IMR-90 (cell line): ENCODE data around the gene HOXC13. TPM values are rescaled to one million over a fixed set of nuclear protein-coding genes. Genes with fewer than 3 reads are reported as not detected.

Source experiments
- ATAC-seq: fragments of 200-7000 bp; cut with Tn5 transposase; 2 replicates; pipeline ENCODE4 v1.9.1; 2020; ENCODE audit warnings: low read depth, mild to moderate bottlenecking, moderate library complexity
- BruUV-seq: library from RNA; stranded (reverse); fragments of 400-500 nt; replicated peaks from 2 replicates; lab custom pipeline; 2021; lab: Mats Ljungman, UMichigan
- CTCF ChIA-PET: fragments of 300-600 bp; formaldehyde crosslinking; extraction: SDS; loops from one replicate; lab custom pipeline; 2021; ENCODE audit warnings: antibody characterized with exemption; lab: Yijun Ruan, JAX
- POLR2A ChIA-PET: fragments of 300-600 bp; sonication (Branson Sonifier 250); formaldehyde crosslinking; loops from one replicate; lab custom pipeline; 2022; ENCODE audit warnings: antibody characterized with exemption; ENCODE audit not compliant: unreplicated experiment; lab: Charles Lee
- DNase-seq: peaks from one replicate; pipeline ENCODE4 v3.0.0; 2013
- H2AFZ ChIP-seq: replicated peaks from 2 replicates; pipeline ENCODE3; 2013; ENCODE audit warnings: low read length, mild to moderate bottlenecking; ENCODE audit not compliant: poor library complexity
- H2AK5ac ChIP-seq: 2 replicates; pipeline ENCODE4 v1.6.1; 2013; ENCODE audit warnings: low read depth, low read length, inconsistent platforms
- H2AK9ac ChIP-seq: replicated peaks from 2 replicates; pipeline ENCODE3; 2013; ENCODE audit warnings: mild to moderate bottlenecking, low read depth, low read length, moderate library complexity; ENCODE audit not compliant: poor library complexity
- H2BK120ac ChIP-seq: 2 replicates; pipeline ENCODE4 v1.6.1; 2013; ENCODE audit warnings: low read depth, low read length, inconsistent platforms
- H2BK15ac ChIP-seq: 3 replicates; pipeline ENCODE4 v1.6.1; 2013; ENCODE audit warnings: low read depth, low read length, inconsistent platforms
- H2BK20ac ChIP-seq: 2 replicates; pipeline ENCODE4 v1.6.1; 2013; ENCODE audit warnings: low read depth, mild to moderate bottlenecking, inconsistent platforms, low read length, moderate library complexity
- H2BK5ac ChIP-seq: 2 replicates; pipeline ENCODE4 v1.6.1; 2013; ENCODE audit warnings: mild to moderate bottlenecking, low read depth, low read length, inconsistent platforms; ENCODE audit not compliant: poor library complexity, severe bottlenecking
- H3K14ac ChIP-seq: replicated peaks from 2 replicates; pipeline ENCODE4 v1.6.1; 2013; ENCODE audit warnings: low read depth, low read length, inconsistent platforms
- H3K18ac ChIP-seq: 2 replicates; pipeline ENCODE4 v1.6.1; 2013; ENCODE audit warnings: low read depth, low read length, control low read depth
- H3K23ac ChIP-seq: 2 replicates; pipeline ENCODE4 v1.6.1; 2013; ENCODE audit warnings: low read depth, low read length, inconsistent platforms
- H3K27ac ChIP-seq: 2 replicates; pipeline ENCODE4 v1.5.1; 2013; ENCODE audit warnings: mild to moderate bottlenecking, control low read depth, low read length; ENCODE audit not compliant: insufficient read depth
- H3K27me3 ChIP-seq: 2 replicates; pipeline ENCODE4 v1.6.1; 2013; ENCODE audit warnings: low read length; ENCODE audit not compliant: control insufficient read depth, insufficient read depth
- H3K36me3 ChIP-seq: 2 replicates; pipeline ENCODE4 v1.6.1; 2013; ENCODE audit warnings: low read length, mixed read lengths; ENCODE audit not compliant: control insufficient read depth, insufficient read depth
- H3K4ac ChIP-seq: 2 replicates; pipeline ENCODE4 v1.6.1; 2013; ENCODE audit warnings: low read depth, low read length, inconsistent platforms
- H3K4me1 ChIP-seq: 2 replicates; pipeline ENCODE4 v1.6.1; 2013; ENCODE audit warnings: low read length, mixed read lengths; ENCODE audit not compliant: control insufficient read depth, insufficient read depth
- H3K4me2 ChIP-seq: 2 replicates; pipeline ENCODE4 v1.6.1; 2013; ENCODE audit warnings: low read depth, mild to moderate bottlenecking, control low read depth, low read length, moderate library complexity
- H3K4me3 ChIP-seq: 2 replicates; pipeline ENCODE4 v1.5.1; 2013; ENCODE audit warnings: low read depth, mild to moderate bottlenecking, control low read depth, low read length, moderate library complexity; ENCODE audit not compliant: insufficient read depth
- H3K56ac ChIP-seq: 2 replicates; pipeline ENCODE4 v1.6.1; 2013; ENCODE audit warnings: low read length, inconsistent platforms; ENCODE audit not compliant: insufficient read depth; ENCODE audit errors: extremely low read depth
- H3K79me1 ChIP-seq, 2 experiments: 2 replicates each; pipeline ENCODE4 v1.6.1; 2013; ENCODE audit warnings: low read length in 2 of 2, inconsistent platforms in 1 of 2, low read depth in 1 of 2
- H3K9ac ChIP-seq: 2 replicates; pipeline ENCODE4 v1.6.1; 2013; ENCODE audit warnings: low read depth, low read length, control low read depth
- H3K9me1 ChIP-seq: 2 replicates; pipeline ENCODE4 v1.6.1; 2013; ENCODE audit warnings: low read length, inconsistent platforms; ENCODE audit not compliant: insufficient read depth
- H3K9me3 ChIP-seq: 2 replicates; pipeline ENCODE4 v1.6.1; 2013; ENCODE audit warnings: low read length; ENCODE audit not compliant: control insufficient read depth, insufficient read depth
- H4K20me1 ChIP-seq: 2 replicates; pipeline ENCODE4 v1.6.1; 2013; ENCODE audit warnings: low read length, inconsistent platforms; ENCODE audit not compliant: insufficient read depth
- H4K5ac ChIP-seq: 2 replicates; pipeline ENCODE4 v1.6.1; 2013; ENCODE audit warnings: mild to moderate bottlenecking, low read depth, low read length, control low read depth
- H4K8ac ChIP-seq, 2 experiments: 2 replicates each; pipeline ENCODE4 v1.6.1; 2013; ENCODE audit warnings: low read depth in 2 of 2, low read length in 2 of 2, control low read depth in 1 of 2, inconsistent platforms in 1 of 2
- H4K91ac ChIP-seq: 2 replicates; pipeline ENCODE4 v1.6.1; 2013; ENCODE audit warnings: low read depth, low read length, inconsistent platforms; ENCODE audit not compliant: insufficient read depth
- BHLHE40 ChIP-seq: fragments of 150-350 bp; IDR thresholded peaks from 2 replicates; pipeline ENCODE4 v1.6.1; 2016; ENCODE audit warnings: mild to moderate bottlenecking, low read depth, low read length
- FOS ChIP-seq: fragments of 150-350 bp; IDR thresholded peaks from 2 replicates; pipeline ENCODE4 v1.6.1; 2016; ENCODE audit warnings: low read depth, low read length
- MAFK ChIP-seq: IDR thresholded peaks from 2 replicates; pipeline ENCODE4 v1.6.1; 2012; ENCODE audit warnings: low read depth, low read length, improper control_type of control experiment
- MAZ ChIP-seq: IDR thresholded peaks from 2 replicates; pipeline ENCODE4 v1.6.1; 2012; ENCODE audit warnings: low read depth, mild to moderate bottlenecking, low read length, improper control_type of control experiment, moderate library complexity, borderline replicate concordance
- MXI1 ChIP-seq: IDR thresholded peaks from 2 replicates; pipeline ENCODE4 v1.6.1; 2012; ENCODE audit warnings: low read depth, mild to moderate bottlenecking, low read length, moderate library complexity, borderline replicate concordance
- NFE2L2 ChIP-seq: fragments of 150-350 bp; IDR thresholded peaks from 2 replicates; pipeline ENCODE4 v1.6.1; 2016; ENCODE audit warnings: low read depth, mild to moderate bottlenecking, low read length
- RAD21 ChIP-seq: IDR thresholded peaks from 2 replicates; pipeline ENCODE4 v1.6.1; 2012; ENCODE audit warnings: low read length, improper control_type of control experiment
- RCOR1 ChIP-seq: IDR thresholded peaks from 2 replicates; pipeline ENCODE4 v1.6.1; 2012; ENCODE audit warnings: mild to moderate bottlenecking, low read length, improper control_type of control experiment; ENCODE audit not compliant: insufficient replicate concordance
- RFX5 ChIP-seq: IDR thresholded peaks from 2 replicates; pipeline ENCODE4 v1.8.0; 2012; ENCODE audit warnings: low read depth, mild to moderate bottlenecking, low read length, moderate library complexity
- SMC3 ChIP-seq: fragments of 150-350 bp; IDR thresholded peaks from 2 replicates; pipeline ENCODE4 v1.6.1; 2016; ENCODE audit warnings: low read depth, mild to moderate bottlenecking, antibody characterized with exemption, low read length, moderate library complexity
- WGBS, 2 experiments: methylation state at CpG; one replicate each; pipeline versions ENCODE4 v1.1.5 to v1.1.7; 2013; ENCODE audit warnings: missing lambda C conversion rate in 2 of 2; ENCODE audit not compliant: insufficient read length in 1 of 2; ENCODE audit errors: extremely low coverage in 2 of 2; 5-methylcytosine and 5-hydroxymethylcytosine counted together
- dilution Hi-C: fragments of 300-500 bp; cut with HindIII; formaldehyde crosslinking; loops from one replicate; pipeline ENCODE4 v1.14.3; 2018; ENCODE audit warnings: low sequenced_read_pairs; ENCODE audit not compliant: unreplicated experiment
- in situ Hi-C: fragments of 300-500 bp; cut with MboI; formaldehyde crosslinking; loops from 3 replicates; pipeline ENCODE4 v1.14.3; 2019; ENCODE audit warnings: low sequenced_read_pairs, inconsistent platforms, mixed read lengths
- intact Hi-C: fragments of 100-400 bp; cut with micrococcal nuclease; formaldehyde crosslinking; loops from 2 replicates; pipeline ENCODE4 v1.10.0; 2022
- polyA plus RNA-seq, 3 experiments: library from polyadenylated mRNA; depleted of rRNA; stranded (reverse); fragments of >200 nt; gene quantifications; 2 replicates each; pipeline ENCODE4 v1.2.3, GENCODE V29; 2012; ENCODE audit warnings: low replicate concordance in 1 of 3
- total RNA-seq: library from RNA; depleted of rRNA; stranded (reverse); fragments of >200 nt; gene quantifications from 2 replicates; pipeline ENCODE4 v1.2.3, GENCODE V29; 2012
- TF ChIP-seq, protein P1 (sequence below): fragments of 150-350 bp; IDR thresholded peaks from 2 replicates; pipeline ENCODE4 v1.6.1; 2016; ENCODE audit warnings: low read depth, mild to moderate bottlenecking, low read length, moderate library complexity, borderline replicate concordance
- TF ChIP-seq, protein P2 (sequence below): fragments of 150-350 bp; IDR thresholded peaks from 2 replicates; pipeline ENCODE4 v1.6.1; 2017; ENCODE audit warnings: mild to moderate bottlenecking, antibody characterized with exemption, low read length, low read depth
- TF ChIP-seq, protein P3 (sequence below): conservative IDR thresholded peaks from 2 replicates; pipeline ENCODE4 v1.5.1; 2012; ENCODE audit warnings: mild to moderate bottlenecking, low read depth, low read length, improper control_type of control experiment

Gene HOXC13
- total and polyA plus RNA-seq, 2 of the 4 experiments (the other 2 are of a cell fraction) = not detected

DNA sequence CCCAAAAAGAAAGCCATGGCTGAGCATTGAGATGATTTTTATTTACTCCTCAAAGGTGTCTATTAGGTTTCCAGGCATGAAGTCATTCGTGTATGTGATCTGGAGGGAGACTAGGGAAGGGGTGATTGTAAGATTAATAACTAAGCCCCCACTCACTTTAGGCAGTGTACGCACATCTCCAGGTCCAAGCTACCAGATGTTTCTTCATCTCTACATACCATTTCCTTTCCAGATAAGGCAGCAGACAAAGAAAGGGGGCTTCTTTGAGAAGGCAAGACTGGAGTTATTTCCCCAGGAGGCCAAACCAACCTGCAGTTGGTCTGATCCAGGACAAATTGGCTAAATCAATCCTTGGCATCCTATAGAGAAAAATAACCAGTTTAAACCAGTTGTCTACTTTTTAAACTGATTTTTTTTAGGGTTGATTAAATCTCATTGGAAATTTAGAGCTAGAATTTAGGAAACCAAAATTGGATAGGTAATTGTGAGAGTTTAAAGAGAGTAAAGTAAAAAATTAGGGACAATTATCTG, 3.9 kb downstream of the HOXC13 start:
- H3K4me1 ChIP-seq = no peaks in the 10 kb centered on the region
- POLR2A ChIA-PET = no interaction called here
- no peak overlapping the region for H3K23ac ChIP-seq
- in situ Hi-C loops (no loop called here), dilution Hi-C loops (no loop called here), intact Hi-C loops (no loop called here)
- H2BK20ac ChIP-seq = no peak overlapping the region
- BruUV-seq = no TSS peak
- no peak overlapping the region for H2AFZ ChIP-seq
- H3K9me1 ChIP-seq = no peaks in the 10 kb centered on the region
- no peak overlapping the region for H4K8ac ChIP-seq
- no peak overlapping the region for H3K4me2 ChIP-seq
- peaks cover 85% of the 10 kb centered on the region for H3K27me3 ChIP-seq
- H2BK15ac ChIP-seq = no peak overlapping the region
- H3K27ac ChIP-seq = no peak overlapping the region
- peaks cover 10% of the 10 kb centered on the region; the same call in 1 of the 2 replicates for H3K9me3 ChIP-seq
- H3K4ac ChIP-seq = no peak overlapping the region
- H3K4me3 ChIP-seq = no peak overlapping the region
- H4K20me1 ChIP-seq = no peaks in the 10 kb centered on the region
- DNase-seq = no peak
- no peak overlapping the region for H2AK9ac ChIP-seq
- no peak overlapping the region for H3K14ac ChIP-seq
- H4K5ac ChIP-seq = no peak overlapping the region
- no peak overlapping the region for H2AK5ac ChIP-seq
- no peak for ATAC-seq
- WGBS, 2 experiments = no CpG with 5 or more reads among the region's 2 CpGs
- CTCF ChIA-PET = no interaction called here
- no peak overlapping the region for H3K56ac ChIP-seq
- no peaks in the 10 kb centered on the region for H3K79me1 ChIP-seq
- no peak overlapping the region for H4K91ac ChIP-seq
- no peaks in the 10 kb centered on the region for H3K36me3 ChIP-seq
- no peak for TF ChIP-seq RFX5
- TF ChIP-seq BHLHE40 = no peak
- TF ChIP-seq MAZ = no peak
- TF ChIP-seq, protein P1, sequence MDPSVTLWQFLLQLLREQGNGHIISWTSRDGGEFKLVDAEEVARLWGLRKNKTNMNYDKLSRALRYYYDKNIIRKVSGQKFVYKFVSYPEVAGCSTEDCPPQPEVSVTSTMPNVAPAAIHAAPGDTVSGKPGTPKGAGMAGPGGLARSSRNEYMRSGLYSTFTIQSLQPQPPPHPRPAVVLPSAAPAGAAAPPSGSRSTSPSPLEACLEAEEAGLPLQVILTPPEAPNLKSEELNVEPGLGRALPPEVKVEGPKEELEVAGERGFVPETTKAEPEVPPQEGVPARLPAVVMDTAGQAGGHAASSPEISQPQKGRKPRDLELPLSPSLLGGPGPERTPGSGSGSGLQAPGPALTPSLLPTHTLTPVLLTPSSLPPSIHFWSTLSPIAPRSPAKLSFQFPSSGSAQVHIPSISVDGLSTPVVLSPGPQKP = no peak
- no peak for TF ChIP-seq RAD21
- TF ChIP-seq, protein P2, sequence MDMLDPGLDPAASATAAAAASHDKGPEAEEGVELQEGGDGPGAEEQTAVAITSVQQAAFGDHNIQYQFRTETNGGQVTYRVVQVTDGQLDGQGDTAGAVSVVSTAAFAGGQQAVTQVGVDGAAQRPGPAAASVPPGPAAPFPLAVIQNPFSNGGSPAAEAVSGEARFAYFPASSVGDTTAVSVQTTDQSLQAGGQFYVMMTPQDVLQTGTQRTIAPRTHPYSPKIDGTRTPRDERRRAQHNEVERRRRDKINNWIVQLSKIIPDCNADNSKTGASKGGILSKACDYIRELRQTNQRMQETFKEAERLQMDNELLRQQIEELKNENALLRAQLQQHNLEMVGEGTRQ = no peak
- TF ChIP-seq MXI1 = no peak
- TF ChIP-seq NFE2L2 = no peak
- TF ChIP-seq RCOR1 = no peak
- TF ChIP-seq SMC3 = no peak
- TF ChIP-seq, protein P3, sequence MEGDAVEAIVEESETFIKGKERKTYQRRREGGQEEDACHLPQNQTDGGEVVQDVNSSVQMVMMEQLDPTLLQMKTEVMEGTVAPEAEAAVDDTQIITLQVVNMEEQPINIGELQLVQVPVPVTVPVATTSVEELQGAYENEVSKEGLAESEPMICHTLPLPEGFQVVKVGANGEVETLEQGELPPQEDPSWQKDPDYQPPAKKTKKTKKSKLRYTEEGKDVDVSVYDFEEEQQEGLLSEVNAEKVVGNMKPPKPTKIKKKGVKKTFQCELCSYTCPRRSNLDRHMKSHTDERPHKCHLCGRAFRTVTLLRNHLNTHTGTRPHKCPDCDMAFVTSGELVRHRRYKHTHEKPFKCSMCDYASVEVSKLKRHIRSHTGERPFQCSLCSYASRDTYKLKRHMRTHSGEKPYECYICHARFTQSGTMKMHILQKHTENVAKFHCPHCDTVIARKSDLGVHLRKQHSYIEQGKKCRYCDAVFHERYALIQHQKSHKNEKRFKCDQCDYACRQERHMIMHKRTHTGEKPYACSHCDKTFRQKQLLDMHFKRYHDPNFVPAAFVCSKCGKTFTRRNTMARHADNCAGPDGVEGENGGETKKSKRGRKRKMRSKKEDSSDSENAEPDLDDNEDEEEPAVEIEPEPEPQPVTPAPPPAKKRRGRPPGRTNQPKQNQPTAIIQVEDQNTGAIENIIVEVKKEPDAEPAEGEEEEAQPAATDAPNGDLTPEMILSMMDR = no peak
- no peak for TF ChIP-seq FOS
- TF ChIP-seq MAFK = no peak
- H3K18ac ChIP-seq = no peak overlapping the region
- no peak overlapping the region for H2BK120ac ChIP-seq
- H3K9ac ChIP-seq = no peak overlapping the region
- H2BK5ac ChIP-seq = no peak overlapping the region
